ENCODE results near the gene CSTF2T. TPM values are rescaled to one million over a fixed set of nuclear protein-coding genes. Genes with fewer than 3 reads are reported as not detected.

The CSTF2T gene
- total and polyA plus RNA-seq, 2 of the 13 experiments (the other 11 are each of a cell fraction or from before 2014, with no cell fraction given) = 1.4 to 7.2 TPM

- no peaks in the 10 kb centered on the region for H3K4me1 ChIP-seq (ENCODE audit: insufficient read depth, low read length)
- H3K9me3 ChIP-seq (ENCODE audit: low read length) = no peaks in the 10 kb centered on the region
- H3K36me3 ChIP-seq (replicated peaks in 1 of 2; ENCODE audit: control insufficient read depth in 1 of 2, insufficient read depth in 2 of 2, low read length in 2 of 2) = no peaks in the 10 kb centered on the region
- no peak overlapping the region for H3K4me2 ChIP-seq (ENCODE audit: low read depth, low read length)
- intact Hi-C loops (cut with micrococcal nuclease; ENCODE audit: unreplicated experiment) (no loop called here), in situ Hi-C loops (cut with HindIII; ENCODE audit: extremely low pct_ligation_motif_present, low pct_unique_long_range_greater_than_20kb) (no loop called here)
- WGBS (ENCODE audit: low lambda C conversion rate) = 3% methylated on average over 4 of the region's 4 CpGs
- FAIRE-seq (no peak), DNase-seq (ENCODE audit: low spot score) (no peak), ATAC-seq (no peak)
- H3K27ac ChIP-seq (ENCODE audit: extremely low read length, insufficient read depth, low read length) = no peak overlapping the region
- BruUV-seq (replicated peaks) = no TSS peak
- no peak overlapping the region for H3K9ac ChIP-seq (ENCODE audit: insufficient read depth, low read depth, low read length)
- ChIA-PET POLR2A (no interaction called here), CTCF (ENCODE audit: low intra/inter-chr PET ratio, low total read pairs) (no interaction called here)
- H4K20me1 ChIP-seq (ENCODE audit: insufficient read depth, low read length) = no peaks in the 10 kb centered on the region
- H3K79me2 ChIP-seq (ENCODE audit: insufficient read depth, low read length) = no peaks in the 10 kb centered on the region
- no peak overlapping the region for H2AFZ ChIP-seq (ENCODE audit: low read length)
- no peak overlapping the region for H3K4me3 ChIP-seq (replicated peaks in 1 of 3; ENCODE audit: insufficient read depth in 1 of 3, low read depth in 2 of 3, low read length in 3 of 3)
- H3K27me3 ChIP-seq (ENCODE audit: control insufficient read depth in 1 of 2, insufficient read depth in 2 of 2, low read length in 2 of 2) = no peaks in the 10 kb centered on the region
- no peak for TF ChIP-seq ERF (CRISPR knock-in tag; IDR thresholded peaks at IDR 0.05)
- TF ChIP-seq ZNF20 (CRISPR knock-in tag; IDR thresholded peaks at IDR 0.05) = no peak
- no peak for TF ChIP-seq SMAD1 (CRISPR knock-in tag; IDR thresholded peaks at IDR 0.05; ENCODE audit: borderline replicate concordance, low read depth)
- TF ChIP-seq PBX3 (CRISPR knock-in tag; IDR thresholded peaks at IDR 0.05; ENCODE audit: borderline replicate concordance) = no peak
- TF ChIP-seq BATF2 (CRISPR knock-in tag; IDR thresholded peaks at IDR 0.05) = no peak
- TF ChIP-seq ELF3 (CRISPR knock-in tag; IDR thresholded peaks at IDR 0.05) = no peak
- TF ChIP-seq GMEB1 (CRISPR knock-in tag; IDR thresholded peaks at IDR 0.05; ENCODE audit: borderline replicate concordance) = no peak
- TF ChIP-seq ZNF549 (CRISPR knock-in tag; IDR thresholded peaks at IDR 0.05) = no peak
- TF ChIP-seq TSC22D2 (CRISPR knock-in tag; IDR thresholded peaks at IDR 0.05; ENCODE audit: borderline replicate concordance) = no peak
- no peak for TF ChIP-seq ZBTB34 (CRISPR knock-in tag; IDR thresholded peaks at IDR 0.05)
- TF ChIP-seq ZNF562 (CRISPR knock-in tag; IDR thresholded peaks at IDR 0.05; ENCODE audit: borderline replicate concordance) = no peak
- no peak for TF ChIP-seq STAT5B (CRISPR knock-in tag; IDR thresholded peaks at IDR 0.05)
- no peak for TF ChIP-seq ZNF609 (CRISPR knock-in tag; IDR thresholded peaks at IDR 0.05; ENCODE audit: borderline replicate concordance)
- TF ChIP-seq PCBP1 (IDR thresholded peaks at IDR 0.05; ENCODE audit: borderline replicate concordance, low read depth, low read length) = no peak
These were observed 16.2 kb downstream of the CSTF2T start for GRCh38 chr10:51683031-51683691.
